NCI-H460 (cell line): Measurements from ENCODE around the gene TMEM63C. TPM values are rescaled to one million over a fixed set of nuclear protein-coding genes. Genes with fewer than 3 reads are reported as not detected.

Source experiments
- DNase-seq: peaks from one replicate; pipeline ENCODE4 v3.0.0-alpha.2; 2016; ENCODE audit warnings: low read depth; ENCODE audit errors: extremely low read depth
- polyA plus RNA-seq: library from polyadenylated mRNA; depleted of rRNA; stranded (reverse); fragments of >200 nt; gene quantifications from 2 replicates; pipeline ENCODE4 v1.2.3, GENCODE V29; 2014; cell fraction: nucleus; rRNA removed
- total RNA-seq: library from RNA; depleted of rRNA; stranded (reverse); fragments of >200 nt; shearing (Covaris generic); gene quantifications from 2 replicates; pipeline ENCODE4 v1.2.3, GENCODE V29; 2014; rRNA removed

TMEM63C gene
- not detected in 2 replicates for total RNA-seq
- polyA plus RNA-seq = 0.10 TPM in 1 of 2 replicates, not detected in the other

GRCh38 chr14:77181603-77182437, at the start of gene TMEM63C:
TSS of gene TMEM63C (plus strand) at chr14:77181798. CDS start at chr14:77218814, 37,016 bp downstream.
- DNase-seq = peak; percentile 15

GRCh38 chr14:77131871-77132486, 49.6 kb upstream of the TMEM63C start:
- no peak for DNase-seq

- peak; percentile 79 for DNase-seq
These were observed 47.8 kb upstream of the TMEM63C start for GRCh38 chr14:77133720-77134338.

GRCh38 chr14:77139022-77139421, 42.6 kb upstream of the TMEM63C start:
- DNase-seq = no peak

GRCh38 chr14:77139540-77140358, 41.8 kb upstream of the TMEM63C start:
- peak; percentile 35 for DNase-seq

- no peak for DNase-seq
These were observed 41.0 kb upstream of the TMEM63C start for GRCh38 chr14:77140359-77141213.

GRCh38 chr14:77141214-77142004, 40.2 kb upstream of the TMEM63C start, which contains the start of gene ZDHHC22:
TSS of gene ZDHHC22 (minus strand) at chr14:77141791. CDS start at chr14:77139738, 2,053 bp downstream.
- DNase-seq = no peak

- DNase-seq = no peak
These were observed 39.4 kb upstream of the TMEM63C start for GRCh38 chr14:77142005-77142800.

GRCh38 chr14:77143071-77143470, 38.5 kb upstream of the TMEM63C start:
- DNase-seq = no peak

GRCh38 chr14:77144412-77145115, 37.0 kb upstream of the TMEM63C start:
- DNase-seq = no peak

- DNase-seq = no peak
These were observed 35.4 kb upstream of the TMEM63C start for GRCh38 chr14:77145975-77146740.

- no peak for DNase-seq
These were observed 32.9 kb upstream of the TMEM63C start for GRCh38 chr14:77148510-77149231.

GRCh38 chr14:77151245-77151644, 30.4 kb upstream of the TMEM63C start:
- DNase-seq = no peak

- no peak for DNase-seq
These were observed 29.5 kb upstream of the TMEM63C start for GRCh38 chr14:77151918-77152588.

- DNase-seq = no peak
These were observed 27.8 kb upstream of the TMEM63C start for GRCh38 chr14:77153802-77154201.
